Retinal pigment epithelial cell (primary cell): Measurements from ENCODE around the gene OCA2.

Experiments
- DNase-seq: peaks from one replicate; pipeline ENCODE4 v3.0.0-alpha.2; 2010; ENCODE audit warnings: low read depth
- H3K4me3 ChIP-seq: 2 replicates; pipeline ENCODE4 v1.5.1; 2011; ENCODE audit warnings: mild to moderate bottlenecking, low read length, control low read depth, moderate library complexity
- CTCF ChIP-seq: conservative IDR thresholded peaks from 2 replicates; pipeline ENCODE4 v1.5.1; 2011; ENCODE audit warnings: low read depth, low read length, control low read depth, inconsistent platforms

The OCA2 gene

GRCh38 chr15:28049581-28049980 is 49.5 kb downstream of the OCA2 start:
- no peak for TF ChIP-seq CTCF
- H3K4me3 ChIP-seq, result no peak overlapping the region
- DNase-seq, result no peak

GRCh38 chr15:28047277-28047676 is 51.8 kb downstream of the OCA2 start:
- no peak overlapping the region for H3K4me3 ChIP-seq
- no peak for TF ChIP-seq CTCF
- no peak for DNase-seq

- H3K4me3 ChIP-seq, result no peak overlapping the region
- no peak for DNase-seq
- no peak for TF ChIP-seq CTCF
Measured at GRCh38 chr15:28044121-28044672, 54.9 kb downstream of the OCA2 start.

- H3K4me3 ChIP-seq, result no peak overlapping the region
- no peak for TF ChIP-seq CTCF
- no peak for DNase-seq
Measured at GRCh38 chr15:28043691-28044091, 55.4 kb downstream of the OCA2 start.

- no peak for DNase-seq
- H3K4me3 ChIP-seq, result no peak overlapping the region
- TF ChIP-seq CTCF, result no peak
Measured at GRCh38 chr15:28037969-28038590, 61.0 kb downstream of the OCA2 start.

GRCh38 chr15:28033443-28033842 is 65.7 kb downstream of the OCA2 start:
- H3K4me3 ChIP-seq, result no peak overlapping the region
- DNase-seq, result no peak
- TF ChIP-seq CTCF, result no peak

- no peak for DNase-seq
- no peak overlapping the region for H3K4me3 ChIP-seq
- no peak for TF ChIP-seq CTCF
Measured at GRCh38 chr15:28030801-28031200, 68.3 kb downstream of the OCA2 start.
